GM10248 (cell line): ENCODE results near the gene CDK8.
"Not testable (repeated sequence)": the region's sequence is repeated elsewhere in the genome, so short reads cannot be mapped to it uniquely, and the experiment has no call there.

Experiments
- CTCF ChIA-PET: fragments of 300-600 bp; sonication (Branson Sonifier 250); formaldehyde crosslinking; extraction: SDS; loops from one replicate; lab custom pipeline; 2021; ENCODE audit warnings: antibody characterized with exemption; lab: Yijun Ruan, JAX
- POLR2A ChIA-PET: fragments of 350-650 bp; sonication (Branson Sonifier 250); formaldehyde crosslinking; extraction: SDS; loops from one replicate; lab custom pipeline; 2020; ENCODE audit warnings: antibody characterized with exemption; lab: Yijun Ruan, JAX
- DNase-seq: peaks from one replicate; pipeline ENCODE4 v3.0.0; 2012; ENCODE audit errors: extremely low spot score
- TF ChIP-seq, protein P1 (sequence below): IDR thresholded peaks from 2 replicates; pipeline ENCODE4 v1.5.1; 2012; ENCODE audit warnings: mild to moderate bottlenecking, low read depth; ENCODE audit errors: extremely low read depth, missing control alignments, control extremely low read depth

The CDK8 gene

GRCh38 chr13:26300140-26300539 is 46.2 kb downstream of the CDK8 start:
- ChIA-PET CTCF (interaction anchor here (1.2 kb wide), 1 partner anchor 20 kb away, joined by 4 read pairs; no protein-coding TSS in a partner anchor), POLR2A (no interaction called here)
- no peak for DNase-seq
- TF ChIP-seq, protein P1, sequence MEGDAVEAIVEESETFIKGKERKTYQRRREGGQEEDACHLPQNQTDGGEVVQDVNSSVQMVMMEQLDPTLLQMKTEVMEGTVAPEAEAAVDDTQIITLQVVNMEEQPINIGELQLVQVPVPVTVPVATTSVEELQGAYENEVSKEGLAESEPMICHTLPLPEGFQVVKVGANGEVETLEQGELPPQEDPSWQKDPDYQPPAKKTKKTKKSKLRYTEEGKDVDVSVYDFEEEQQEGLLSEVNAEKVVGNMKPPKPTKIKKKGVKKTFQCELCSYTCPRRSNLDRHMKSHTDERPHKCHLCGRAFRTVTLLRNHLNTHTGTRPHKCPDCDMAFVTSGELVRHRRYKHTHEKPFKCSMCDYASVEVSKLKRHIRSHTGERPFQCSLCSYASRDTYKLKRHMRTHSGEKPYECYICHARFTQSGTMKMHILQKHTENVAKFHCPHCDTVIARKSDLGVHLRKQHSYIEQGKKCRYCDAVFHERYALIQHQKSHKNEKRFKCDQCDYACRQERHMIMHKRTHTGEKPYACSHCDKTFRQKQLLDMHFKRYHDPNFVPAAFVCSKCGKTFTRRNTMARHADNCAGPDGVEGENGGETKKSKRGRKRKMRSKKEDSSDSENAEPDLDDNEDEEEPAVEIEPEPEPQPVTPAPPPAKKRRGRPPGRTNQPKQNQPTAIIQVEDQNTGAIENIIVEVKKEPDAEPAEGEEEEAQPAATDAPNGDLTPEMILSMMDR = no peak

DNA sequence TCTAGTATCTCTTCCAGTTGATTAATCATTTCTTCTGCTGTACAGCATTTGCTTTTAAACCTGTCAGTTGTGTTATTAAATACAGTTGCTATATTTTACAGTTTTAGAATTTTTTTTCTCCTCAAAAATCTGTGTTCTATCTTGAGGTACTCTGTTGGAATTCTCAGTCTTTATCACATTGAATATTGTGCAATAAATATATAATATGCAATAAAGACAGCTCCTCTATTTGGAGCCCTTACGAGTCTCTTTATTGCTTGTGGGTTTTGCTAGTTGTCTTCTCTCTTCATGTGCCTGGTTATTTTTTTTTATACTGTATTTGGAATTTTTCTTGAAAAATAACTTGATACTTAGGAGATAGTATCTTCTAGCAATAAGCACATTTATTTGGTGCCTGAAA is 51.7 kb downstream of the CDK8 start:
- CTCF ChIA-PET = no interaction called here
- POLR2A ChIA-PET = no interaction called here

GRCh38 chr13:26307701-26308100 is 53.8 kb downstream of the CDK8 start:
- ChIA-PET POLR2A (no interaction called here), CTCF (interaction anchor here (1.4 kb wide), 1 partner anchor 23 kb away, joined by 5 read pairs; no protein-coding TSS in a partner anchor)
- DNase-seq = no peak
- TF ChIP-seq, protein P1 = no peak

More for the DNA sequence above, 51.7 kb downstream of the CDK8 start:
- no peak for DNase-seq
- TF ChIP-seq, protein P1 = no peak

GRCh38 chr13:26308250-26308649 is 54.3 kb downstream of the CDK8 start:
- CTCF ChIA-PET = interaction anchor here (1.4 to 1.8 kb wide), 2 partner anchors 24 to 123 kb away, joined by 5 read pairs; no protein-coding TSS in a partner anchor
- POLR2A ChIA-PET = no interaction called here
- no peak for DNase-seq
- TF ChIP-seq, protein P1 = no peak

GRCh38 chr13:26308836-26309235 is 54.9 kb downstream of the CDK8 start:
- CTCF ChIA-PET = interaction anchor here (0.9 to 1.8 kb wide), 2 partner anchors 24 to 123 kb away, joined by 3 to 5 read pairs; no protein-coding TSS in a partner anchor
- POLR2A ChIA-PET = no interaction called here
- TF ChIP-seq, protein P1 = no peak
- no peak for DNase-seq

DNA sequence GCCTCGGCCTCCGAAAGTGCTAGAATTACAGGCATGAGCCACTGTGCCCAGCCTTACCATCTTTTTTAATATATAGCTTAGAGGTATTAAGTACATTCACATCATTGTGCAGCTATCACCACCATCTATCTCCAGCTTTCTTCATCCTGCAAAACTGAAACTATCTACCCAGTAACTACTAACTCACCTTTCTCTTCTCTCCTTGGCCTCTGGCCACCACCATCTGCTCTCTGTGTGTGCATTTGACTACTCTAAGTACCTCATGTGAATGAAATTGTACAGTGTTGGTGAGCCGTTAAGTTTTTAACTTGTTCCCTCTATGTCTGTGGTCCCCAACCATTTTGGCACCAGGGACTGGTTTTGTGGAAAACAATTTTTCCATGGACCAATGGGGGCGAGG is 56.1 kb downstream of the CDK8 start:
- ChIA-PET CTCF (interaction anchor here (1.3 to 1.8 kb wide), 2 partner anchors 11 to 124 kb away, joined by 5 read pairs; no protein-coding TSS in a partner anchor), POLR2A (no interaction called here)
- TF ChIP-seq, protein P1 = no peak
- no peak for DNase-seq

GRCh38 chr13:26310470-26310869 is 56.5 kb downstream of the CDK8 start:
- ChIA-PET CTCF (interaction anchor here (1.3 kb wide), 1 partner anchor 11 kb away, joined by 5 read pairs; no protein-coding TSS in a partner anchor), POLR2A (no interaction called here)
- TF ChIP-seq, protein P1 = no peak
- DNase-seq = no peak

DNA sequence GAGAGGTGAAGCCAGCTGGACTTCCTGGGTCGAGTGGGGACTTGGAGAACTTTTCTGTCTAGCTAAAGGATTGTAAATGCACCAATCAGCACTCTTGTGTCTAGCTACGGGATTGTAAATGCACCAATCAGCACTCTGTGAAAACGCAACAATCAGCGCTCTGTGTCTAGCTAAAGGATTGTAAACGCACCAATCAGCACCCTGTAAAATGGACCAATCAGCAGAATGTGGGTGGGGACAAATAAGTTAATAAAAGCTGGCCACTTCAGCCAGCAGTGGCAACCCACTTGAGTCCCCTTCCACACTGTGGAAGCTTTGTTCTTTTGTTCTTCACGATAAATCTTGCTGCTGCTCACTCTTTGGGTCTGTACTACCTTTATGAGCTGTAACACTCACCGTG is 58.1 kb downstream of the CDK8 start:
- DNase-seq, CTCF ChIA-PET, POLR2A ChIA-PET: not testable (repeated sequence)

GRCh38 chr13:26316095-26316494 is 62.2 kb downstream of the CDK8 start:
- POLR2A ChIA-PET, CTCF ChIA-PET, DNase-seq: not testable (repeated sequence)
